Measurements from ENCODE around the gene PCBP3.

DNA sequence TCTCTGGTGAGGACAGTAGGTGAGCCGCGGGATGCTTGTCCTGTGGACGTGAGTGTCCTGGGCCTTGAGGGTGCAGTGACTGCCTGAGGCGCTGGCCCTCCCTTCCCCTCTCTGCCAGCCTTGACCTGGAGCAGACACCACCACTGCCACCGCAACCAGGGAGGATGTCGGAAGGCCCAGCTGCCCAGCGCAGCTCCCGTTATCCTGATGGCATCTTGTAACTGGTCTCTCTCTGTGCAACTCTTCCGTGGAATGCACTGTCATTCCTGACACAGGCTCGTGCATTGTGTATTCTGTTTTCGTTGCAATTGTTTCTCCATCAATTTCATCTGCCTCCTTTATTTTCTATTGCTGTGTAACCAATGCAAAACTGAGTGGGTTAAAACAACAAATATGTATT is 118.2 kb downstream of the PCBP3 start:
- TF ChIP-seq, protein P1, sequence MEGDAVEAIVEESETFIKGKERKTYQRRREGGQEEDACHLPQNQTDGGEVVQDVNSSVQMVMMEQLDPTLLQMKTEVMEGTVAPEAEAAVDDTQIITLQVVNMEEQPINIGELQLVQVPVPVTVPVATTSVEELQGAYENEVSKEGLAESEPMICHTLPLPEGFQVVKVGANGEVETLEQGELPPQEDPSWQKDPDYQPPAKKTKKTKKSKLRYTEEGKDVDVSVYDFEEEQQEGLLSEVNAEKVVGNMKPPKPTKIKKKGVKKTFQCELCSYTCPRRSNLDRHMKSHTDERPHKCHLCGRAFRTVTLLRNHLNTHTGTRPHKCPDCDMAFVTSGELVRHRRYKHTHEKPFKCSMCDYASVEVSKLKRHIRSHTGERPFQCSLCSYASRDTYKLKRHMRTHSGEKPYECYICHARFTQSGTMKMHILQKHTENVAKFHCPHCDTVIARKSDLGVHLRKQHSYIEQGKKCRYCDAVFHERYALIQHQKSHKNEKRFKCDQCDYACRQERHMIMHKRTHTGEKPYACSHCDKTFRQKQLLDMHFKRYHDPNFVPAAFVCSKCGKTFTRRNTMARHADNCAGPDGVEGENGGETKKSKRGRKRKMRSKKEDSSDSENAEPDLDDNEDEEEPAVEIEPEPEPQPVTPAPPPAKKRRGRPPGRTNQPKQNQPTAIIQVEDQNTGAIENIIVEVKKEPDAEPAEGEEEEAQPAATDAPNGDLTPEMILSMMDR (IDR thresholded peaks at IDR 0.05) = no peak
- TF ChIP-seq TCF7L2 (IDR thresholded peaks at IDR 0.05; ENCODE audit: low read depth, low read length) = no peak
- no peak for TF ChIP-seq SIN3A (IDR thresholded peaks at IDR 0.05; ENCODE audit: borderline replicate concordance, insufficient read depth, low read depth, low read length)

Measured in Panc1 (cell line).